GM18520 (cell line): Measurements from ENCODE around the gene OSCAR.
A peak's percentile ranks its signal among the peaks of the same experiment; 100 is the strongest.
"Not testable (repeated sequence)": the region's sequence is repeated elsewhere in the genome, so short reads cannot be mapped to it uniquely, and the experiment has no call there.

Source experiments
- ATAC-seq: cut with Tn5 transposase; IDR thresholded peaks from one replicate; pipeline ENCODE4 v1.9.1; 2021; ENCODE audit not compliant: unreplicated experiment

OSCAR gene

GRCh38 chr19:54127688-54128440 lies 27.3 kb upstream of the OSCAR start:
- ATAC-seq: no peak

- ATAC-seq: no peak
These were observed 25.1 kb upstream of the OSCAR start for GRCh38 chr19:54125713-54126112.

DNA sequence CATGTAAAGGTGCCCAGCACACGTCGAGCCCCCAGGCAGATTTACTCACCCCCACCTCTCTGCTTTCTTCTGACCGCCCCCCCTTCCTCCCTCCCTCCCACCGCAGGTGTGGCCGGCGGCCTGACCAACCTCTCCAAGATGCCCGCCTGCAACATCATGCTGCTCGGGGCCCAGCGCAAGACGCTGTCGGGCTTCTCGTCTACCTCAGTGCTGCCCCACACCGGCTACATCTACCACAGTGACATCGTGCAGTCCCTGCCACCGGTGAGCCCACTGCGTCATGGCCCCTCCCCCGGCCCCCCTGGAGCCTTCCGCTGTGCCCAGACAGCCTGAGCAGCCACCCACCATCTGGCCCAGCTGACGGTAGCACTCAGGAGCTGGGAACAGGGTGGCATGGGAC lies 23.8 kb upstream of the OSCAR start:
- ATAC-seq: no peak

- ATAC-seq: no peak
These were observed 23.1 kb upstream of the OSCAR start for GRCh38 chr19:54123682-54124081.

DNA sequence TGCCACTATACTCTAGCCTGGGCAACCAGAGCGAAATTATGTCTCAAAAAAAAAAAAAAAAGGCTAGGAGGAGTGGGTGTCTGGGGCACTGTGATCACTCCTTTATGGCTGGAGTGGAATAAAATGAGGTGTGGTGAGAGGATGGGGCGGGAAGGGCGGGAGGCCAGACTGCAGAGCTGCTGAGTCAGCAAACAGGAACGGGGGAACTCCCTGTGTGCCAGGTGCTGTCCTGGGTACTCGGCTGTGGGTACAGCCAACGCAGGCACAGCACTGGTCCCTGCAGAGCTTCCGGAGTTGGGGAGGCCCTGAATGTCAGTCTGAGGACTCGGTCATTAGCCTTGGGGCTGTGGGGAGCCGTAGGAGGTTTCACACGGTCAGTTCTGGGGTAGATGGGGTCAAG lies 20.7 kb upstream of the OSCAR start:
- no peak for ATAC-seq

DNA sequence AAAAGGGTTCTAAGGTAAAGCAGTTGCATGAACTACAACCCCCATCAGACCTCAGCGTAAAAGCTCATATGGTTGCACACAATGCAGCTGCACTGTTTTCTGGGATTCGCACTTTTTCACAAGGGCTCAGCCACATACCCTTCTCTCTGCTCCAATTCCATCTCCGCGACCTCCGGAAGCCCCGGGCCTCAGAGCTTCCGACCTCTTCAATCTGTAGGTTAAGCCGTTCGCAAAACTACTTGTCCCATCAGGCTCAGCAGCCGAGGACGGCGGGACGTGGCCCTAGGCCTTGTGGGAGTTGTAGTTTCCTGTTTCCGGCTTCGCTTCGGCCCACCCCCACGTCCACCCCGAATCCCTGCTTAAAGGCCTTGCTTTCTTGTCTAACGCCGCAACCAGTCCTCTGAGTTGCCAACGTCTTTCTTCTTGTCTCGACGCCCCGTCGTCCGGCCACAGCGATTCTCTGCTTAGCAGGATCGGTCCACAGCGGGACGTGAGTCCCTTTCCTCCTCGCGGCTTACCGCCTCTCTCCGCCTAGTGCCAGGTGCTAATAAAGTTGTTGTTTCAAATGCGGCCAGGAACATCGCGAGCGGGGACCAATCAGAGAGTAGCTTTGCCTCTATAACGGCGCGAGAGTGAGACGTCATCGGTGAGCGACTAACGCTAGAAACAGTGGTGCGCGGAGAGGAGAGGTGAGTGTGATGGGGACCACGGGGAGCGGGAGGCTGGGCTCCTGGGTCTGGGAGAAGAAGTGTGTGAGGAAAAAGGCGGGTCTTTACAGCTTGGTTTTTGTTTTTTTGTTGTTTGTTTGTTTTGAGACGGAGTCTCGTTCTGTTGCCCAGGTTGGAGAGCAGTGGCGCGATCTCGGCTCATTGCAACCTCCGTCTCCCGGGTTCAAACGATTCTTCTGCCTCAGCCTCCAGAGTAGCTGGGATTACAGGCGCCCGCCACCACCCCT lies 14.8 kb upstream of the OSCAR start, which contains the start of the genes PRPF31 and TFPT:
Gene PRPF31, plus strand, starts transcription at position 646 of the 955 bp plus-strand sequence. CDS start 2,525 bp downstream, outside the sequence.
Gene TFPT, minus strand, starts transcription at position 549 of the 955 bp plus-strand sequence. Its CDS starts 388 bp downstream, at position 161.
- ATAC-seq: peak; percentile 83

- ATAC-seq: no peak
These were observed 13.9 kb upstream of the OSCAR start for GRCh38 chr19:54114340-54115108.

DNA sequence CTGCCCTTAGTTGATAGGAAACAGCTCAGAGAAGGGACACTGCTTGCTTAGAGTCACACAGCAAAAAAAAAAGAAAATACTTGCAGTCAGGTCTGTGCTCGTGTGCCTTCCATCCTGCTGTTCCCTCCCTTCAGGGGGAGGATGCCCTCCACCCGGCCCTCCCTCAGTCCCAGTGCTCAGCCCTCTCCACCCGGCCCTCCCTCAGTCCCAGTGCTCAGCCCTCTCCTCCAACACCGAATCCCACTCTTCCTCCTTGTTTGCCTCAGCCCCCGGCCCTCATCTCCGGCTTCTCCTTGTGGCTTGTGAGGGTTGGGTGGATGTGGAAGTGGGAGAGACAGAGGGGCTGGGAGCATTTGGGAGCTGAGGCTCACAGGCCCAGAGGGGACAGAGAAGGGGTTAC lies 9.0 kb upstream of the OSCAR start:
- no peak for ATAC-seq

DNA sequence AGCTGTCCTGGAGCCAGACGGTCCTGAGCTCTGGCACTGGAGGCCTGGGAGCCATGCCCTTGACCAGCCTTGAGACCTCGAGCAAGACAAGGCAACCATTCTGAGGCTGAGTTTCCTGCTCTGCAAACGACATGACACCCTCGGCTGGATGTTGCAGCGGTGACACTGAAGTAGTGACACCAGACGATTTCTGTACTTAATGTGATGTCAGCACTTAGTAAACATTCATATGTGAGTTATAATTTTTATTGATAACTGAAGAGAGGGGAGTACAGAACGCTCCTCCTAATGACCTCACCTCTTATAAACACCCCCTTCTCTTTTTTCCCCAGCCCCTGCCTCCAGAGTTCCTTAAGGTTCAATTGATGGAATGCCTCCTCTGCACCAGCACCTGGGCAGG lies 7.9 kb upstream of the OSCAR start:
- ATAC-seq: no peak

GRCh38 chr19:54107876-54108490 lies 7.4 kb upstream of the OSCAR start:
- no peak for ATAC-seq

DNA sequence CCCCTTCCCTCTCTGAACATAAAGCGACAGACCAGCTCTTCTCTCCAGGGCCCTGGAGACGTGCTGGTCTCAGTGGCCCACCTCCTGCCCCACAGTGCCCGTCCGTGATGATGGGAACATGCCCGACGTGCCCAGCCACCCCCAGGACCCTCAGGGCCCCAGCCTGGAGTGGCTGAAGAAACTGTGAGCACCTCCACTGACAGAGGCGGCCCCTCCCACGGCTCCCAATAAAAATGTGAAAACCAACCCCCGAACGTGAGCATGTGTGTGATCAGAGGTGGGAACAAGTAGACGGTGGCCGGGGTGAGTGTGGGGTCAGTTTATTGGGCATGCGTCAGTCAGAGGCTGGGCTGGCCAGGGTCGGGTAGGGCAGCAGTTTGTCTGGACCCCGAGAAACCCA lies 6.1 kb upstream of the OSCAR start:
- ATAC-seq: no peak

DNA sequence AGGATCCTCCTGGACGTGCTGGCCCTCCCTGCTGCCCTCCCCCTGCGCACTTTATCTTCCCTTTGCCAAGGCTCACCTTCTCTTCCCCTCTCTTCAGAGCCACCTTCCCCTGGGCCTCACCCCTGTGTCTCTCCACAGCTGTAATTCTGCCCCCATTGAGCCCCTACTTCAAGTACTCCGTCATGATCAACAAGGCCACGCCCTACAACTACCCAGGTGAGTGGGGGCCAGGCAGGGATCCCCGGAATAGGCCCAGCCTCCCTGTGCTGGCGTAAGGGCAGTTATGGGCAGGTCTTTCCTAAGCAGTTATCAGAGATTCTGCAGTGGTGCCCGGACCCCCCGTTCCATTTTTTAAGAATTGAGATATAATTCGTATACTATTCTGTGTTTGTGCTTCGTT lies 5.2 kb upstream of the OSCAR start:
- ATAC-seq: no peak

- no peak for ATAC-seq
These were observed 4.6 kb upstream of the OSCAR start for GRCh38 chr19:54104998-54105715.

DNA sequence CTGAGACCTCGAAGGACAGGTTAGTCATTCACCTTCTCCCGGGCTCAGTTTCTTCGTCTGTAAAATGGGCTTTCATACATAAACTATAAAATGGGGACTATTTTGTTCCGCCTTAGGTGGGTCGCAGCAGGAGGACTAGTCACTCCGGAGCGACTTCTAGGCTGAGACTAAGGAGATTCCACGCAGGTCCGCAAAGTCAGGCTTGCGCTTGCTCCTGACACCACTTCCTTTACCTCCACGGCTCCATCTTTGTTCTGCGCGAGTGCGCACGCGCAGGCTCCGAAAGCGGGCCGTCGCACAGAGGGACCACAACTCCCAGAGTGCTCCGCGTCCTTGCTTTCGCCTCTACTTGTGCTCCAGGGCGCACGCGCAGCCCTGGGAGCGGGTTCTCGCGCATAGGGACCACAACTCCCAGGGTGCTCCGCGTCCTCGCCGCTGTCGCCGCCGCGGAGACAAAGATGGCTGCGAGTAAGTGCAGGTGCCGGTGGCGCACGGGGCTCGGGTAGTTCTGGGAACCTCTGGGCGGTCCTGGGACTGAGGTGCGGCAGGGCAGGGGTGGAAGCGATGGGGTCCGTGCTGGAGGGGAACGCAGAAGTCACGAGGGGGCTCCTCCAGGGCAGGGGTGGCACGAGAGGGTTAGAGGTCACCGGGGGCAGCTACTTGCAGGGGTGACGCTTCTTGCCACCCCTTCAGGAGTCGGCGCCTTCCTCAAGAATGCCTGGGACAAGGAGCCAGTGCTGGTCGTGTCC lies 2.0 kb upstream of the OSCAR start, which contains the start of gene NDUFA3:
Gene NDUFA3, plus strand, starts transcription at position 435 of the 749 bp plus-strand sequence. Its CDS starts 24 bp downstream, at position 459.
- peak; percentile 98 for ATAC-seq

GRCh38 chr19:54099903-54100255 lies 724 bp downstream of the OSCAR start:
- not testable (repeated sequence) for ATAC-seq

GRCh38 chr19:54099190-54099902 lies 1.3 kb downstream of the OSCAR start:
- no peak for ATAC-seq

GRCh38 chr19:54096617-54097106 lies 3.9 kb downstream of the OSCAR start:
- no peak for ATAC-seq

DNA sequence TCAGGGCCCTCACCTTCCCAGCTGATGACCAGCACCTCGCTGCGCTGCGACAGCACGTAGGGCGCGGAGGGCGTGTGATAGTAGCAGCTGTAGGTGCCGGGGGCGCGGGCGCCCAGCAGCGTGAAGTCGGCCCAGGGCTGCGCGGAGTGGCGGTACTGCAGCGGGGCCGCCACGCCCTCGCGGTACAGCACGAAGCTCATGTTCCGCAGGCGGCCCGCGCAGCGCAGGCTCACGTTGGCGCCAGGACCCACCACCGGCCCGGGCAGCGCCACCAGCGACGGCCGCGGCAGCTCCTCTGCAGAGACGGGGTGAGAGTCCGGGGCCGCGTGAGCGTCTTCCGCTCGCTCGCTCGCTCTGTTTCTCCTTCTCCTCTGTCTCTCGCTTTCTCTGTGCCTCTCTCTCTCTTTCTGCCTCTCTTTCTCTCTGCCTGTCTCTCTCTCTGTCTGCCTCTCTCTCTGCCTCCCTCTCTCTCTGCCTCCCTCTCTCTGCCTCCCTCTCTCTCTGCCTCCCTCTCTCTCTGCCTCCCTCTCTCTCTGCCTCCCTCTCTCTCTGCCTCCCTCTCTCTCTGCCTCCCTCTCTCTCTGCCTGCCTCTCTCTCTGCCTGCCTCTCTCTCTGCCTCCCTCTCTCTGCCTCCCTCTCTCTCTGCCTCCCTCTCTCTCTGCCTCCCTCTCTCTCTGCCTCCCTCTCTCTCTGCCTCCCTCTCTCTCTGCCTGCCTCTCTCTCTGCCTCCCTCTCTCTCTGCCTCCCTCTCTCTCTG lies 4.6 kb downstream of the OSCAR start:
- ATAC-seq: not testable (repeated sequence)
